ENCODE measurements around the gene SYMPK. TPM values are rescaled to one million over a fixed set of nuclear protein-coding genes. Genes with fewer than 3 reads are reported as not detected.

Gene SYMPK
- total and polyA plus RNA-seq, 12 donors, result 22.4 to 75.0 (median 33.0) TPM

- Histone ChIP-seq H3K4me1 (peaks cover 0 to 20% (median 18%) of the 10 kb centered on the region in 9 donors), H3K9me3 (no peaks in the 10 kb centered on the region), H3K36me3 (peaks cover 0 to 4% (median 0%) of the 10 kb centered on the region in 9 donors), H3K27ac (no peak overlapping the region), H3K4me3 (no peak overlapping the region), H3K27me3 (peaks cover 0 to 2% (median 0%) of the 10 kb centered on the region in 7 donors)
- no peak for TF ChIP-seq CTCF (IDR thresholded peaks at IDR 0.05)
- intact Hi-C loops (cut with DNase I), result loop anchor here in 1 of 10 donors (5.0 kb wide), 1 partner anchor 918 kb away; no protein-coding TSS in a partner anchor
- 71 to 73% methylated on average over 10 of the region's 10 CpGs for WGBS, 2 donors
- DNase-seq, result no peak
- ATAC-seq, result no peak
Measured at GRCh38 chr19:45905011-45905410, 42.1 kb upstream of the SYMPK start.

GRCh38 chr19:45902651-45903625, 40.0 kb upstream of the SYMPK start:
- H3K4me3 ChIP-seq, result peak overlapping the region; percentile 58 to 87 (median 78)
- 1 to 2% methylated on average over 73 of the region's 73 CpGs for WGBS, 2 donors
- peaks cover 0 to 20% (median 18%) of the 10 kb centered on the region in 9 donors for H3K4me1 ChIP-seq
- peak overlapping the region in 9 of 10 donors; percentile 78 to 88 (median 83) for H3K27ac ChIP-seq
- DNase-seq, result peak; percentile 97 to 100
- H3K27me3 ChIP-seq, result no peaks in the 10 kb centered on the region
- no peaks in the 10 kb centered on the region for H3K9me3 ChIP-seq
- intact Hi-C loops (cut with DNase I), result loop anchor here in 1 of 10 donors (1.0 kb wide), 1 partner anchor 17 kb away; the partner anchor contains the start of gene IRF2BP1
- ATAC-seq, result peak; percentile 95 to 98 (median 96)
- no peak for TF ChIP-seq CTCF (IDR thresholded peaks at IDR 0.05)
- H3K36me3 ChIP-seq, result peaks cover 0 to 25% (median 4%) of the 10 kb centered on the region in 9 donors

- TF ChIP-seq CTCF (IDR thresholded peaks at IDR 0.05), result no peak
- peak within 1 kb of the TSS; percentile 58 to 87 (median 78) for H3K4me3 ChIP-seq
- WGBS, 2 donors, result 0 to 1% methylated on average over 47 of the region's 47 CpGs
- H3K27ac ChIP-seq, result peak within 1 kb of the TSS; percentile 55 to 88 (median 83)
- ATAC-seq (peak in 1 of 8 donors; percentile 1), DNase-seq (no peak)
- H3K27me3 ChIP-seq, result no peaks in the 10 kb centered on the region
- peaks cover 0 to 32% (median 5%) of the 10 kb centered on the region in 9 donors for H3K36me3 ChIP-seq
- no peaks in the 10 kb centered on the region for H3K9me3 ChIP-seq
- peaks cover 0 to 20% (median 18%) of the 10 kb centered on the region in 9 donors for H3K4me1 ChIP-seq
- intact Hi-C loops (cut with DNase I), result loop anchor here in 1 of 10 donors (1.0 kb wide), 1 partner anchor 16 kb away; the partner anchor contains the start of gene IRF2BP1
Measured at GRCh38 chr19:45901912-45902650, 39.1 kb upstream of the SYMPK start, which contains the start of gene MYPOP. TSS of gene MYPOP (minus strand) at chr19:45902613. CDS start at chr19:45901773, 840 bp downstream.
